ENCODE data around the gene STARD4. TPM values are rescaled to one million over a fixed set of nuclear protein-coding genes. Genes with fewer than 3 reads are reported as not detected.

STARD4 gene
- total RNA-seq, 2 experiments from 2014 or later, result 132 TPM

DNA sequence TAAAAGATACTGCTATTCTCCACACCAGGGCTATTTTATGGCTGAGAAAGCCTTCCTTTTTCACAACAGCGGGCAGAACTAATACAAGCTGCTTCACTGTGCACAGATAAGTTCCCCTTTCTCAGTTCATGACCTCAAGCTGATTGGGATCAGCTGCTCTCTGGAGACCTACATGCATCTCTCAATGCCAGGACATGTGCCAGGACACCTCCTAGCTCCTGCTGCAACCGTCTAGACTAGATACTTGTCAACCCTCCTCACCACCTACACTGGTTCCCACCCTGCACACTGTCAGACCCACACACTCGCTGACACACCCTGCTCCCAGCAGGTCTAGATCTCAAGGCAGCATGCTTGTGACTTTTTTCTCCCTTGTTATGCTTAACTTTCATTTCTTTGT lies 39.8 kb downstream of the STARD4 start:
- Mint-ChIP-seq H3K27ac (peak overlapping the region; percentile 58), H3K9me3 (peaks cover 6% of the 10 kb centered on the region), H3K4me1 (ENCODE audit: low read depth) (peaks cover 7% of the 10 kb centered on the region), H3K27me3 (no peaks in the 10 kb centered on the region), H3K36me3 (ENCODE audit: low read depth) (peaks cover 14% of the 10 kb centered on the region), H3K4me3 (no peak overlapping the region)
- POLR2A ChIA-PET, result interaction anchor here (0.5 kb wide), 1 partner anchor 9 kb away, joined by 3 read pairs; no protein-coding TSS in a partner anchor
- CTCF ChIA-PET, result interaction anchor here (2.0 kb wide), 1 partner anchor 24 kb away, joined by 4 read pairs; no protein-coding TSS in a partner anchor
- no peak for DNase-seq
- TF ChIP-seq, protein P1, sequence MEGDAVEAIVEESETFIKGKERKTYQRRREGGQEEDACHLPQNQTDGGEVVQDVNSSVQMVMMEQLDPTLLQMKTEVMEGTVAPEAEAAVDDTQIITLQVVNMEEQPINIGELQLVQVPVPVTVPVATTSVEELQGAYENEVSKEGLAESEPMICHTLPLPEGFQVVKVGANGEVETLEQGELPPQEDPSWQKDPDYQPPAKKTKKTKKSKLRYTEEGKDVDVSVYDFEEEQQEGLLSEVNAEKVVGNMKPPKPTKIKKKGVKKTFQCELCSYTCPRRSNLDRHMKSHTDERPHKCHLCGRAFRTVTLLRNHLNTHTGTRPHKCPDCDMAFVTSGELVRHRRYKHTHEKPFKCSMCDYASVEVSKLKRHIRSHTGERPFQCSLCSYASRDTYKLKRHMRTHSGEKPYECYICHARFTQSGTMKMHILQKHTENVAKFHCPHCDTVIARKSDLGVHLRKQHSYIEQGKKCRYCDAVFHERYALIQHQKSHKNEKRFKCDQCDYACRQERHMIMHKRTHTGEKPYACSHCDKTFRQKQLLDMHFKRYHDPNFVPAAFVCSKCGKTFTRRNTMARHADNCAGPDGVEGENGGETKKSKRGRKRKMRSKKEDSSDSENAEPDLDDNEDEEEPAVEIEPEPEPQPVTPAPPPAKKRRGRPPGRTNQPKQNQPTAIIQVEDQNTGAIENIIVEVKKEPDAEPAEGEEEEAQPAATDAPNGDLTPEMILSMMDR (IDR thresholded peaks at IDR 0.05), result no peak
- intact Hi-C loops (cut with micrococcal nuclease), result loop anchor here (10.0 kb wide), 1 partner anchor 318 kb away; no protein-coding TSS in a partner anchor
- no peak for ATAC-seq

DNA sequence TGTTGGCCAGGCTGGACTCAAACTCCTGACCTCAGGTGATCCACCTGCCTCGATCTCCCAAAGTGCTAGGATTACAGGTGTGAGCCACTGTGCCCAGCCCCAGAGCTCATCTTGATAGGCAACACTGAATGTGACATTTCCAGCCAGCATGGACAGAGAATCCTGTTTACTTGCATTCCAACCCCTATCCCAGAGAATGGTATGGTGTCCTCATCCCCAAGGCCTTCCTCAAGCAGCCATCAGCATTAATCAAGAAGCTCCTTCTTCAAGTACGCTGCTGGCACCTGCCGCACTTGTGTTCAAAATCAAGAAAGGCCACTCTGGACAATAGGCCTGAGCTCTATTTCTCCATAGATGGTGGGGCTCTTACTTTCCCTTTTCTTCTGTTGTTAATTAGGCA lies 40.2 kb downstream of the STARD4 start:
- ChIA-PET CTCF (interaction anchor here (2.0 kb wide), 1 partner anchor 24 kb away, joined by 4 read pairs; no protein-coding TSS in a partner anchor), POLR2A (interaction anchor here (0.5 kb wide), 1 partner anchor 8 kb away, joined by 3 read pairs; no protein-coding TSS in a partner anchor)
- ATAC-seq (no peak), DNase-seq (no peak)
- Mint-ChIP-seq H3K36me3 (ENCODE audit: low read depth) (peaks cover 17% of the 10 kb centered on the region), H3K4me3 (no peak overlapping the region), H3K9me3 (peaks cover 6% of the 10 kb centered on the region), H3K27me3 (no peaks in the 10 kb centered on the region), H3K4me1 (ENCODE audit: low read depth) (peaks cover 7% of the 10 kb centered on the region), H3K27ac (peak overlapping the region; percentile 58)
- TF ChIP-seq, protein P1 (IDR thresholded peaks at IDR 0.05), result no peak
- intact Hi-C loops (cut with micrococcal nuclease), result loop anchor here (10.0 kb wide), 1 partner anchor 317 kb away; no protein-coding TSS in a partner anchor

DNA sequence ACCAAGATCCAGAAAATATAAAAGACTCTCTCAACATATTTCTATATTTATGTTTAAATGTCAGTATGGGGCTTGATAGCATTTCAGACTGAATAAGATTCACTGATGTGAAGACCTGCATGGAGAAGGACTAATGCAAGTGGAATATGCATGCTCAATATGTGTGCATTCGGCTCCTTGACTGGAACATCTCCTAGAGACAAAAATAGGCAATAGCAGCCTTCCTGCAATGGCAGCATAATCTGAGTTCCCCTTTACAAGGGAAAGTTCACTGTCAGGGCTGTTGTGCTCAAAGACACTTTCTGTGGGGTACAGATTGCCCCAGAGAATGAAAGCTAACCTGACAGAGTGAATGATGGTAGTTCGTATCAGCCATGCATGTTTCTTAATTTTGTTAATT lies 42.4 kb downstream of the STARD4 start:
- no peak for ATAC-seq
- intact Hi-C loops (cut with micrococcal nuclease), result loop anchor here (10.0 kb wide), 1 partner anchor 315 kb away; no protein-coding TSS in a partner anchor
- CTCF ChIA-PET, result interaction anchor here (1.9 kb wide), 1 partner anchor 62 kb away, joined by 5 read pairs; no protein-coding TSS in a partner anchor

DNA sequence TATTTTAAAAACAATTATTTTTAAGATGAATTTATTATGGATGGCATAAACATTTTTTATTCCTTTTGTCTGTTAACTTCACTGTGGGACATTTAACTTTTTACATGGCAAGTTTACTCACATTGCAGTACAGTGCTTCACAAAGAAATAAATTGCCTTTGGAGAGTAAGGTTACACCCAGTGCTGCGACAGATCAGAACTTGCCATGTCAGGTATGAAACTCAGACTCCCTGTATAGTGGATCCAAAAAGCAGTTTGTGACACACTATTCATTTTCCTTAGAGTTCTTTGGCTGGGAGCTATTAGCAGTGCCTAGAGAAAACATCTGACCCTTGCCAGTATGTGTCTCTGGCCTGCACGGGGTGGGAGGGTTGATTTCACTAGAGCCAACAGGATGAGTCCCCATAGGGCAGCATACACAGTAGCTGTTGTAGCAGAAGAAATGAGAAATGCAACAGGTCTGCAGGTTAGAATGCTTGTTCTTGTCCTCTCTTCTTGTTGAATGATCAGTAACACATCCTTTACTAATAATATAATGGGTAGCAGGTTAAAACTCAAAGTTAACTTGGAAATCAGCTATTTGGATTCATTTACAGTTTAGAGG lies 42.9 kb downstream of the STARD4 start:
- H3K27ac Mint-ChIP-seq, result peak overlapping the region; percentile 37
- H3K36me3 Mint-ChIP-seq (ENCODE audit: low read depth), result peaks cover 28% of the 10 kb centered on the region
- intact Hi-C loops (cut with micrococcal nuclease), result no loop called here
- H3K9me3 Mint-ChIP-seq, result peaks cover 17% of the 10 kb centered on the region
- POLR2A ChIA-PET, result no interaction called here
- DNase-seq (no peak), ATAC-seq (no peak)
- CTCF ChIA-PET, result interaction anchor here (1.9 kb wide), 1 partner anchor 62 kb away, joined by 5 read pairs; no protein-coding TSS in a partner anchor
- H3K27me3 Mint-ChIP-seq, result no peaks in the 10 kb centered on the region
- TF ChIP-seq, protein P1 (IDR thresholded peaks at IDR 0.05), result no peak
- no peak overlapping the region for H3K4me3 Mint-ChIP-seq
- peaks cover 7% of the 10 kb centered on the region for H3K4me1 Mint-ChIP-seq (ENCODE audit: low read depth)

More for the DNA sequence above, 42.4 kb downstream of the STARD4 start:
- POLR2A ChIA-PET, result no interaction called here
- Mint-ChIP-seq H3K9me3 (peaks cover 14% of the 10 kb centered on the region), H3K27me3 (no peaks in the 10 kb centered on the region), H3K4me3 (no peak overlapping the region), H3K4me1 (ENCODE audit: low read depth) (peaks cover 7% of the 10 kb centered on the region), H3K36me3 (ENCODE audit: low read depth) (peaks cover 26% of the 10 kb centered on the region), H3K27ac (no peak overlapping the region)
- TF ChIP-seq, protein P1 (IDR thresholded peaks at IDR 0.05), result no peak
- no peak for DNase-seq

DNA sequence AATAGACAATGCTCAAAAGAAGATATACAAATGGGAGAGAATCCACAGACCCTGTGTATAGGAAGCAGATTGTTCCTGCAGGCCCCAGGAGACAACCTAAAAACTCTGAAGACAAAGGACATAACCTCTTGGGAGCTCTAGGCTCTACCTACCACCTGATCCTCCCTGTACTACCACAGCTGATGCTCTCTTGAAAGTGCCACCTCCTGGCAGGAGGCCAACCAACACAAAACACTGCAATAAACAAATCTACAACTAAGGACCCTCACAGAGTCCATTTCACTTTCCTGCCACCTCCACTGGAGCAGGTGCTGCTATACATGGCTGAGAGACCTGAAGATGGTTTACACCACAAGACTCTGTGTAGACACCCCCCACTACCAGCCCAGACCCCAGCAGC lies 49.0 kb downstream of the STARD4 start:
- ChIA-PET CTCF (interaction anchor here (1.1 kb wide), 1 partner anchor 13 kb away, joined by 3 read pairs; no protein-coding TSS in a partner anchor), POLR2A (interaction anchor here (0.7 kb wide), 1 partner anchor 234 kb away, joined by 4 read pairs; no protein-coding TSS in a partner anchor)
- TF ChIP-seq, protein P1 (IDR thresholded peaks at IDR 0.05), result no peak
- ATAC-seq (no peak), DNase-seq (no peak)
- H3K4me1 Mint-ChIP-seq (ENCODE audit: low read depth), result peaks cover 18% of the 10 kb centered on the region
- intact Hi-C loops (cut with micrococcal nuclease), result no loop called here
- H3K27ac Mint-ChIP-seq, result peak overlapping the region; percentile 53
- H3K9me3 Mint-ChIP-seq, result peaks cover 14% of the 10 kb centered on the region
- H3K4me3 Mint-ChIP-seq, result no peak overlapping the region
- peaks cover 51% of the 10 kb centered on the region for H3K36me3 Mint-ChIP-seq (ENCODE audit: low read depth)
- no peaks in the 10 kb centered on the region for H3K27me3 Mint-ChIP-seq
